ENCODE data around the gene CSPG5.

CSPG5 gene

GRCh38 chr3:47578691-47579632, at the start of gene CSPG5:
CSPG5 (minus strand) TSS chr3:47578865; CDS start chr3:47578693, 172 bp downstream.
- DNase-seq (ENCODE audit: low spot score), result no peak

GRCh38 chr3:47628426-47628825, 49.8 kb upstream of the CSPG5 start:
- DNase-seq (ENCODE audit: low spot score), result no peak

GRCh38 chr3:47622671-47623461, 44.2 kb upstream of the CSPG5 start:
- DNase-seq (ENCODE audit: low spot score), result no peak

- no peak for DNase-seq (ENCODE audit: low spot score)
Observed at GRCh38 chr3:47617086-47618010, 38.7 kb upstream of the CSPG5 start.

GRCh38 chr3:47614788-47615187, 36.1 kb upstream of the CSPG5 start:
- no peak for DNase-seq (ENCODE audit: low spot score)

GRCh38 chr3:47613722-47614121, 35.1 kb upstream of the CSPG5 start:
- DNase-seq (ENCODE audit: low spot score), result no peak

GRCh38 chr3:47612879-47613278, 34.2 kb upstream of the CSPG5 start:
- no peak for DNase-seq (ENCODE audit: low spot score)

GRCh38 chr3:47612178-47612577, 33.5 kb upstream of the CSPG5 start:
- no peak for DNase-seq (ENCODE audit: low spot score)

GRCh38 chr3:47611576-47611975, 32.9 kb upstream of the CSPG5 start:
- DNase-seq (ENCODE audit: low spot score), result no peak

- no peak for DNase-seq (ENCODE audit: low spot score)
Observed at GRCh38 chr3:47610583-47610982, 31.9 kb upstream of the CSPG5 start.

- no peak for DNase-seq (ENCODE audit: low spot score)
Observed at GRCh38 chr3:47607335-47607734, 28.7 kb upstream of the CSPG5 start.

GRCh38 chr3:47606165-47606564, 27.5 kb upstream of the CSPG5 start:
- DNase-seq (ENCODE audit: low spot score), result no peak

- DNase-seq (ENCODE audit: low spot score), result no peak
Observed at GRCh38 chr3:47605652-47606051, 27.0 kb upstream of the CSPG5 start.

GRCh38 chr3:47604145-47604544, 25.5 kb upstream of the CSPG5 start:
- DNase-seq (ENCODE audit: low spot score), result no peak

- DNase-seq (ENCODE audit: low spot score), result no peak
Observed at GRCh38 chr3:47603332-47603731, 24.7 kb upstream of the CSPG5 start.

GRCh38 chr3:47601281-47601680, 22.6 kb upstream of the CSPG5 start:
- DNase-seq (ENCODE audit: low spot score), result no peak

GRCh38 chr3:47594792-47595191, 16.1 kb upstream of the CSPG5 start:
- DNase-seq (ENCODE audit: low spot score), result no peak

- no peak for DNase-seq (ENCODE audit: low spot score)
Observed at GRCh38 chr3:47592066-47592795, 13.6 kb upstream of the CSPG5 start.

GRCh38 chr3:47590216-47590615, 11.6 kb upstream of the CSPG5 start:
- no peak for DNase-seq (ENCODE audit: low spot score)

GRCh38 chr3:47588587-47588986, 9.9 kb upstream of the CSPG5 start:
- no peak for DNase-seq (ENCODE audit: low spot score)

- DNase-seq (ENCODE audit: low spot score), result no peak
Observed at GRCh38 chr3:47588053-47588452, 9.4 kb upstream of the CSPG5 start.
